ENCODE results near the gene IFI44L.

Gene IFI44L

DNA sequence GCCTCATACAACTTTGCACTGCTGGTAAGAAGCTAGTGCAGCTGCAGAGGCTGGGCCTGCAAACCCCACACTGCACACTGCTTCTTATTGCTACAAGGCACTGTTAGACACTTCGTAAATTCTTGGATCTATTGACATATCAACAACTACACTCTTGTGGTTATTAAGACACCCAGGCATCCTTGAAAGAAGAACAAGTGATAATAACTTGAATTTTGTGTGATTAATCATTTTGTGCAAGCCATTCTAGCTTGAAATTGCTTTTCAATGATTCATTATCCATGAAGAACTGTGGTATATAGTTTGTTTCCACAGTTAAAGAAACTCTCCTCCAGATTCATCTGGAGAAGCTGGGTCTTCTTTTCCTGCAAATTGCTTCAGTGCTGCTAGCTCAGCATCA lies 33.7 kb upstream of the IFI44L start:
- Histone ChIP-seq H3K27ac (ENCODE audit: low read depth, low read length) (no peak overlapping the region), H3K9ac (ENCODE audit: low read length) (no peak overlapping the region), H3K9me2 (replicated peaks; ENCODE audit: insufficient read depth, low read length) (no peaks in the 10 kb centered on the region; the same call in 1 of the 2 replicates), H3K36me3 (ENCODE audit: low read length) (no peaks in the 10 kb centered on the region), H3K9me3 (ENCODE audit: insufficient read depth, low read length) (no peaks in the 10 kb centered on the region), H3F3A (ENCODE audit: insufficient read depth) (no peaks in the 10 kb centered on the region), H2AFZ (ENCODE audit: low read depth, low read length, severe bottlenecking) (no peak overlapping the region), H3K27me3 (ENCODE audit: low read length) (no peaks in the 10 kb centered on the region), H3K4me2 (ENCODE audit: low read depth, low read length, poor library complexity, severe bottlenecking) (no peak overlapping the region), H4K20me1 (ENCODE audit: low read depth, low read length) (no peaks in the 10 kb centered on the region), H3K4me3 (ENCODE audit: insufficient read depth, low read length, poor library complexity, severe bottlenecking) (no peak overlapping the region), H3K79me2 (ENCODE audit: insufficient read depth, low read length) (no peaks in the 10 kb centered on the region)
- TF ChIP-seq, protein P1, sequence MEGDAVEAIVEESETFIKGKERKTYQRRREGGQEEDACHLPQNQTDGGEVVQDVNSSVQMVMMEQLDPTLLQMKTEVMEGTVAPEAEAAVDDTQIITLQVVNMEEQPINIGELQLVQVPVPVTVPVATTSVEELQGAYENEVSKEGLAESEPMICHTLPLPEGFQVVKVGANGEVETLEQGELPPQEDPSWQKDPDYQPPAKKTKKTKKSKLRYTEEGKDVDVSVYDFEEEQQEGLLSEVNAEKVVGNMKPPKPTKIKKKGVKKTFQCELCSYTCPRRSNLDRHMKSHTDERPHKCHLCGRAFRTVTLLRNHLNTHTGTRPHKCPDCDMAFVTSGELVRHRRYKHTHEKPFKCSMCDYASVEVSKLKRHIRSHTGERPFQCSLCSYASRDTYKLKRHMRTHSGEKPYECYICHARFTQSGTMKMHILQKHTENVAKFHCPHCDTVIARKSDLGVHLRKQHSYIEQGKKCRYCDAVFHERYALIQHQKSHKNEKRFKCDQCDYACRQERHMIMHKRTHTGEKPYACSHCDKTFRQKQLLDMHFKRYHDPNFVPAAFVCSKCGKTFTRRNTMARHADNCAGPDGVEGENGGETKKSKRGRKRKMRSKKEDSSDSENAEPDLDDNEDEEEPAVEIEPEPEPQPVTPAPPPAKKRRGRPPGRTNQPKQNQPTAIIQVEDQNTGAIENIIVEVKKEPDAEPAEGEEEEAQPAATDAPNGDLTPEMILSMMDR (IDR thresholded peaks at IDR 0.05; ENCODE audit: insufficient read depth, low read length, poor library complexity, severe bottlenecking): no peak
- no peak for TF ChIP-seq EZH2phosphoT487 (conservative IDR thresholded peaks at IDR 0.05; ENCODE audit: low read length)

DNA sequence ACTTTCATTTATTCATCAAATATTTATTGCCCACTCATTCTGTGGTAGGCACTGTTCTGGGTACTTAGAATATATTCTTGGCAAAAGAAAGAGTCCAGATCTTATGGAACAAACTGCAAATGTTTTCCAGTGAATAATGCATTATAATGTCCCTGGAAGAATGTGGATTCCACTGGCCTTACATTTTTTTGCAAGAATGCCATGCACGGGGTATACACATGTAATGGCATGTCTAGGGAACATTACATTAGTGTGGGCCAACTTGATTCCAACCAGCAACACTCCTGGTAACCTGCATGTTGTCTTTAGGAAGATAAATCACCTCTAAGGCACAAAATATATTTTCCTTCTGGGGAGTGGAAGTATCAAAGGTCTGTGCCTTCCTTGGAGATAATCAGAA lies 33.0 kb upstream of the IFI44L start:
- no peaks in the 10 kb centered on the region for H3K9me3 ChIP-seq (ENCODE audit: insufficient read depth, low read length)
- H2AFZ ChIP-seq (ENCODE audit: low read depth, low read length, severe bottlenecking): no peak overlapping the region
- H3K4me2 ChIP-seq (ENCODE audit: low read depth, low read length, poor library complexity, severe bottlenecking): no peak overlapping the region
- no peaks in the 10 kb centered on the region for H4K20me1 ChIP-seq (ENCODE audit: low read depth, low read length)
- TF ChIP-seq EZH2phosphoT487 (conservative IDR thresholded peaks at IDR 0.05; ENCODE audit: low read length): no peak
- TF ChIP-seq, protein P1 (IDR thresholded peaks at IDR 0.05; ENCODE audit: insufficient read depth, low read length, poor library complexity, severe bottlenecking): no peak
- no peak overlapping the region for H3K4me3 ChIP-seq (ENCODE audit: insufficient read depth, low read length, poor library complexity, severe bottlenecking)
- no peaks in the 10 kb centered on the region; the same call in 1 of the 2 replicates for H3K9me2 ChIP-seq (replicated peaks; ENCODE audit: insufficient read depth, low read length)
- H3K36me3 ChIP-seq (ENCODE audit: low read length): no peaks in the 10 kb centered on the region
- no peaks in the 10 kb centered on the region for H3F3A ChIP-seq (ENCODE audit: insufficient read depth)
- H3K79me2 ChIP-seq (ENCODE audit: insufficient read depth, low read length): no peaks in the 10 kb centered on the region
- no peaks in the 10 kb centered on the region for H3K27me3 ChIP-seq (ENCODE audit: low read length)
- no peak overlapping the region for H3K27ac ChIP-seq (ENCODE audit: low read depth, low read length)
- H3K9ac ChIP-seq (ENCODE audit: low read length): no peak overlapping the region

DNA sequence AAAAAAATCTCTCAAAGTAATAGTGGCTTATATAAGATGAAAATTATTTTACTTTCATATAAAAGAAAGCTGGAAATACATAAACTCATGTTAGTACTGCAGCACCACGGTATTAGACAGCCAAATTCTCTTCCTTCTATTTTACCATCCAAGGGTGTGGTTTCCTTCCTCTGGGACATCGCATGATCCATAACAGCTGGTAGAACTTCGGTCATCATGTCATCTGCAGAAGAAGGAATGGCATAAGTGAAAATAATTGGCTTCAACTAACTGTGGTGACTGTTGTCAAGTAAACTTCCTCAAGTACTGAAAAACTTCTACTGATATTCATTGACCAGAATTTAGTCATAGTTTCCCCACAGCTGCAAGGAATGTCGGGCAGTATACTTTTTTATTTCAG lies 28.3 kb upstream of the IFI44L start:
- Histone ChIP-seq H3K4me2 (ENCODE audit: low read depth, low read length, poor library complexity, severe bottlenecking) (no peak overlapping the region), H3K27ac (ENCODE audit: low read depth, low read length) (no peak overlapping the region), H3F3A (ENCODE audit: insufficient read depth) (no peaks in the 10 kb centered on the region), H3K27me3 (ENCODE audit: low read length) (no peaks in the 10 kb centered on the region), H3K9ac (ENCODE audit: low read length) (no peak overlapping the region), H3K4me3 (ENCODE audit: insufficient read depth, low read length, poor library complexity, severe bottlenecking) (no peak overlapping the region), H3K9me3 (ENCODE audit: insufficient read depth, low read length) (no peaks in the 10 kb centered on the region), H2AFZ (ENCODE audit: low read depth, low read length, severe bottlenecking) (no peak overlapping the region), H3K36me3 (ENCODE audit: low read length) (no peaks in the 10 kb centered on the region), H3K9me2 (replicated peaks; ENCODE audit: insufficient read depth, low read length) (no peaks in the 10 kb centered on the region; the same call in 1 of the 2 replicates), H4K20me1 (ENCODE audit: low read depth, low read length) (no peaks in the 10 kb centered on the region), H3K79me2 (ENCODE audit: insufficient read depth, low read length) (no peaks in the 10 kb centered on the region)
- TF ChIP-seq, protein P1 (IDR thresholded peaks at IDR 0.05; ENCODE audit: insufficient read depth, low read length, poor library complexity, severe bottlenecking): no peak
- TF ChIP-seq EZH2phosphoT487 (conservative IDR thresholded peaks at IDR 0.05; ENCODE audit: low read length): no peak

Measured in SU-DHL-6 (cell line).